K562 (cell line): ENCODE data around the gene TBX6. TPM values are rescaled to one million over a fixed set of nuclear protein-coding genes. Genes with fewer than 3 reads are reported as not detected.
A peak's percentile ranks its signal among the peaks of the same experiment; 100 is the strongest.

Source experiments
- HEY1 ChIP-seq: fragments of 250-450 bp; sonication (Bioruptor Pico); IDR thresholded peaks from 2 replicates; pipeline ENCODE4 v1.5.0; 2020; ENCODE audit warnings: mild to moderate bottlenecking, moderate library complexity, borderline replicate concordance
- MYC ChIP-seq, 2 experiments: fragments of 250-450 bp in 1 of 2; sonication (Bioruptor Pico) in 1 of 2; IDR thresholded peaks; 2 replicates each; pipeline versions ENCODE4 v1.5.1 to v1.6.1; 2012 to 2021; ENCODE audit warnings: low read depth in 2 of 2, borderline replicate concordance in 1 of 2, improper control_type of control experiment in 1 of 2, low read length in 1 of 2, mild to moderate bottlenecking in 1 of 2, moderate library complexity in 1 of 2
- MYNN ChIP-seq, 2 experiments: sonication (generic); formaldehyde crosslinking in 1 of 2; IDR thresholded peaks; 2 replicates each; pipeline versions ENCODE4 v1.5.0 to v1.6.1; 2016 to 2020; ENCODE audit warnings: antibody characterized with exemption in 1 of 2, missing genetic modification reagents in 1 of 2
- NRF1 ChIP-seq, 2 experiments: fragments of 450-650 bp; IDR thresholded peaks in 1 of 2; conservative IDR thresholded peaks in 1 of 2; 2 replicates each; pipeline ENCODE4 v1.6.1; 2014; ENCODE audit warnings: mild to moderate bottlenecking in 2 of 2
- RBBP5 ChIP-seq: fragments of 200-600 bp; sonication (generic); IDR thresholded peaks from 2 replicates; pipeline ENCODE4 v1.6.1; 2012; ENCODE audit warnings: borderline replicate concordance, mild to moderate bottlenecking, low read length, control low read depth, inconsistent platforms; ENCODE audit not compliant: insufficient read depth, poor library complexity, severe bottlenecking
- SAFB2 ChIP-seq: fragments of 200-400 bp; formaldehyde crosslinking; IDR thresholded peaks from 2 replicates; pipeline ENCODE4 v1.6.1; 2018; ENCODE audit warnings: borderline replicate concordance, low read length, low read depth, moderate library complexity; ENCODE audit not compliant: severe bottlenecking
- SNIP1 ChIP-seq: fragments of 450-650 bp; IDR thresholded peaks from 2 replicates; pipeline ENCODE4 v1.7.1; 2017; ENCODE audit warnings: low read depth, mild to moderate bottlenecking
- SP1 ChIP-seq: sonication (generic); formaldehyde crosslinking; IDR thresholded peaks from 2 replicates; pipeline ENCODE4 v1.8.1; 2022; ENCODE audit warnings: mild to moderate bottlenecking, missing genetic modification reagents
- TAF7 ChIP-seq: fragments of 450-650 bp; IDR thresholded peaks from 2 replicates; pipeline ENCODE4 v1.6.1; 2016; ENCODE audit warnings: missing genetic modification characterization, missing compliant biosample characterization
- TCF7 ChIP-seq: sonication (generic); IDR thresholded peaks from 2 replicates; pipeline ENCODE4 v1.6.1; 2016; ENCODE audit warnings: antibody characterized with exemption, borderline replicate concordance
- TEAD1 ChIP-seq, 2 experiments: fragments of 450-650 bp in 1 of 2; sonication (generic) in 1 of 2; formaldehyde crosslinking; IDR thresholded peaks; 2 replicates each; pipeline versions ENCODE4 v1.4.0 to v1.8.0; 2020 to 2022; ENCODE audit warnings: mild to moderate bottlenecking in 2 of 2, missing genetic modification reagents in 1 of 2
- YBX1 ChIP-seq: fragments of 450-650 bp; IDR thresholded peaks from 2 replicates; pipeline ENCODE4 v1.7.1; 2016; ENCODE audit warnings: mild to moderate bottlenecking
- ZNF175 ChIP-seq: fragments of 200-800 bp; sonication (Bioruptor generic); IDR thresholded peaks from 2 replicates; pipeline ENCODE4 v1.6.1; 2016; ENCODE audit warnings: low read depth, mild to moderate bottlenecking, missing genetic modification characterization, missing compliant biosample characterization
- ZNF212 ChIP-seq: fragments of 450-650 bp; formaldehyde crosslinking; IDR thresholded peaks from 2 replicates; pipeline ENCODE4 v1.4.0; 2020; ENCODE audit warnings: mild to moderate bottlenecking
- ZNF3 ChIP-seq: fragments of 250-450 bp; sonication (Bioruptor Pico); IDR thresholded peaks from 2 replicates; pipeline ENCODE4 v1.5.0; 2021; ENCODE audit warnings: mild to moderate bottlenecking, moderate library complexity
- polyA plus RNA-seq, 8 experiments: library from polyadenylated mRNA; depleted of rRNA in 4 of 8; stranded (reverse) in 5 of 8; unstranded in 3 of 8; fragments of >200 nt; fragmentation: Nextera tagmentation in 2 of 8; fragmentation: Illumina TruSeq in 1 of 8; extraction: Ambion mirVana in 2 of 8; extraction: Trizol in 1 of 8; gene quantifications; 2 replicates each; pipeline versions ENCODE4 v1.2.1 to v1.2.3, GENCODE V29; 2011 to 2014; ENCODE audit warnings: inconsistent platforms in 1 of 8, missing spikeins in 1 of 8
- total RNA-seq, 7 experiments: library from RNA; depleted of rRNA in 6 of 7; stranded (reverse); fragments of >200 nt in 6 of 7; fragmentation: Illumina TruSeq in 2 of 7; extraction: Trizol in 2 of 7; gene quantifications; 2 replicates each; pipeline versions ENCODE4 v1.2.1 to v1.2.3, GENCODE V29; 2011 to 2021; ENCODE audit warnings: low replicate concordance in 1 of 7
- TF ChIP-seq, protein P1 (sequence below), 2 experiments: IDR thresholded peaks in 1 of 2; conservative IDR thresholded peaks in 1 of 2; 2 replicates each; pipeline ENCODE4 v1.6.1; 2016; ENCODE audit warnings: low read depth in 2 of 2, mild to moderate bottlenecking in 1 of 2, missing compliant biosample characterization in 1 of 2, missing genetic modification characterization in 1 of 2, moderate library complexity in 1 of 2
- TF ChIP-seq, protein P2 (sequence below): fragments of 450-650 bp; formaldehyde crosslinking; IDR thresholded peaks from 2 replicates; pipeline ENCODE4 v1.4.0; 2020; ENCODE audit warnings: mild to moderate bottlenecking, mixed read lengths
- TF ChIP-seq, protein P3 (sequence below): IDR thresholded peaks from 2 replicates; pipeline ENCODE4 v1.6.1; 2014; ENCODE audit warnings: antibody characterized with exemption
- TF ChIP-seq, protein P4 (sequence below), 2 experiments: fragments of 450-650 bp; conservative IDR thresholded peaks; 2 replicates each; pipeline ENCODE4 v1.6.1; 2017; ENCODE audit warnings: mild to moderate bottlenecking in 2 of 2, moderate library complexity in 2 of 2

TBX6 gene
- total and polyA plus RNA-seq, 9 of the 15 experiments (the other 6 are each of a cell fraction or from before 2014, with no cell fraction given): 0.07 to 0.58 (median 0.11) TPM; not detected in 2

DNA sequence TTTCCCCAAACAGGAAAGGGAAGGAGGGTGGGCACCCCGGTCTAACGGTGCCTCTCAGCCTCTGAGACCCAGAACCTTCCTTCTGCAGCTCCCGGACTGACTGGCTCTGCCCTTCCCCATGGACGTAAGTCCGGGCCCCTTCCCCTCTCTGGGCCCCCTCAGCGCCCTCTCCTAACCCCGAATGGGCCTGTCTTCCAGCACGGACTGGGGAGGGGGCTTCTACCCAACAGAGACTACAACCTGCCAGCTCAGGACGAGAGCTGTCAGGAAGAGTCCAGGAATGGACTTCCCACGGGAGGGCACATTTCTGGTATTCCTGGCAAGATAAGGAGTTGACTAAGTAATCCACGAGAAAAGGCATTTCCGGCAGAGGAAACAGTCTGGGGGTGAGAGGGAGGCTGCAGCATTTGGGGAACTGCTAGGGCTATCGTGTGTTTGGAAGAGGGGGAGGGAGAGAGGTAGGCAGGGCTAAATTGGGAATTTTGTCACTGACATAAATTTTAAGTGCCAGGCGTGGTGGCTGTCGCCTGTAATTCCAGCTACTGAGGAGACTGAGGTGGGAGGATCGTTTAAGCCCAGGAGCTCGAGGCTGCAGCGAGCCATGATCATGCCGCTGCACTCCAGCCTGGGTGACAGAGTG, 38.2 kb downstream of the TBX6 start (continued):
- TF ChIP-seq SAFB2 (no peak), TCF7 (no peak), ZNF175 (no peak), TEAD1 (CRISPR knock-in tag; IDR thresholded peaks at IDR 0.05) (no peak), TAF7 (0 out of 2 replicates have a peak, but pooled peaks have one; percentile 17), SNIP1 (no peak), MYC (IDR thresholded peaks at IDR 0.05; ENCODE audit: low read depth, low read length) (no peak), MYC (CRISPR knock-in tag; IDR thresholded peaks at IDR 0.05; ENCODE audit: borderline replicate concordance, low read depth) (0 out of 2 replicates have a peak, but pooled peaks have one; percentile 3), NRF1 (conservative IDR thresholded peaks at IDR 0.05 in 1 of 2, IDR thresholded peaks at IDR 0.05 in 1 of 2) (no peak), RBBP5 (peak; percentile 40), SP1 (CRISPR knock-in tag) (peak; percentile 20; the same call in 1 of the 2 replicates), HEY1 (CRISPR knock-in tag) (no peak), ZNF212 (CRISPR knock-in tag) (no peak), MYNN (IDR thresholded peaks at IDR 0.05) (no peak), MYNN (CRISPR knock-in tag; IDR thresholded peaks at IDR 0.05) (no peak), YBX1 (no peak), ZNF3 (CRISPR knock-in tag) (no peak)
- TF ChIP-seq, protein P1, sequence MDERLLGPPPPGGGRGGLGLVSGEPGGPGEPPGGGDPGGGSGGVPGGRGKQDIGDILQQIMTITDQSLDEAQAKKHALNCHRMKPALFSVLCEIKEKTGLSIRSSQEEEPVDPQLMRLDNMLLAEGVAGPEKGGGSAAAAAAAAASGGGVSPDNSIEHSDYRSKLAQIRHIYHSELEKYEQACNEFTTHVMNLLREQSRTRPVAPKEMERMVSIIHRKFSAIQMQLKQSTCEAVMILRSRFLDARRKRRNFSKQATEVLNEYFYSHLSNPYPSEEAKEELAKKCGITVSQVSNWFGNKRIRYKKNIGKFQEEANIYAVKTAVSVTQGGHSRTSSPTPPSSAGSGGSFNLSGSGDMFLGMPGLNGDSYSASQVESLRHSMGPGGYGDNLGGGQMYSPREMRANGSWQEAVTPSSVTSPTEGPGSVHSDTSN (CRISPR knock-in tag; IDR thresholded peaks at IDR 0.05; ENCODE audit: low read depth): no peak
- TF ChIP-seq, protein P1 (tag; conservative IDR thresholded peaks at IDR 0.05; ENCODE audit: low read depth): 0 out of 2 replicates have a peak, but pooled peaks have one; percentile 11
- TF ChIP-seq, protein P2, sequence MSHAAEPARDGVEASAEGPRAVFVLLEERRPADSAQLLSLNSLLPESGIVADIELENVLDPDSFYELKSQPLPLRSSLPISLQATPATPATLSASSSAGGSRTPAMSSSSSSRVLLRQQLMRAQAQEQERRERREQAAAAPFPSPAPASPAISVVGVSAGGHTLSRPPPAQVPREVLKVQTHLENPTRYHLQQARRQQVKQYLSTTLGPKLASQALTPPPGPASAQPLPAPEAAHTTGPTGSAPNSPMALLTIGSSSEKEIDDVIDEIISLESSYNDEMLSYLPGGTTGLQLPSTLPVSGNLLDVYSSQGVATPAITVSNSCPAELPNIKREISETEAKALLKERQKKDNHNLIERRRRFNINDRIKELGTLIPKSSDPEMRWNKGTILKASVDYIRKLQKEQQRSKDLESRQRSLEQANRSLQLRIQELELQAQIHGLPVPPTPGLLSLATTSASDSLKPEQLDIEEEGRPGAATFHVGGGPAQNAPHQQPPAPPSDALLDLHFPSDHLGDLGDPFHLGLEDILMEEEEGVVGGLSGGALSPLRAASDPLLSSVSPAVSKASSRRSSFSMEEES (CRISPR knock-in tag): no peak
- TF ChIP-seq, protein P3, sequence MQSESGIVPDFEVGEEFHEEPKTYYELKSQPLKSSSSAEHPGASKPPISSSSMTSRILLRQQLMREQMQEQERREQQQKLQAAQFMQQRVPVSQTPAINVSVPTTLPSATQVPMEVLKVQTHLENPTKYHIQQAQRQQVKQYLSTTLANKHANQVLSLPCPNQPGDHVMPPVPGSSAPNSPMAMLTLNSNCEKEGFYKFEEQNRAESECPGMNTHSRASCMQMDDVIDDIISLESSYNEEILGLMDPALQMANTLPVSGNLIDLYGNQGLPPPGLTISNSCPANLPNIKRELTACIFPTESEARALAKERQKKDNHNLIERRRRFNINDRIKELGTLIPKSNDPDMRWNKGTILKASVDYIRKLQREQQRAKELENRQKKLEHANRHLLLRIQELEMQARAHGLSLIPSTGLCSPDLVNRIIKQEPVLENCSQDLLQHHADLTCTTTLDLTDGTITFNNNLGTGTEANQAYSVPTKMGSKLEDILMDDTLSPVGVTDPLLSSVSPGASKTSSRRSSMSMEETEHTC: no peak
- TF ChIP-seq, protein P4, sequence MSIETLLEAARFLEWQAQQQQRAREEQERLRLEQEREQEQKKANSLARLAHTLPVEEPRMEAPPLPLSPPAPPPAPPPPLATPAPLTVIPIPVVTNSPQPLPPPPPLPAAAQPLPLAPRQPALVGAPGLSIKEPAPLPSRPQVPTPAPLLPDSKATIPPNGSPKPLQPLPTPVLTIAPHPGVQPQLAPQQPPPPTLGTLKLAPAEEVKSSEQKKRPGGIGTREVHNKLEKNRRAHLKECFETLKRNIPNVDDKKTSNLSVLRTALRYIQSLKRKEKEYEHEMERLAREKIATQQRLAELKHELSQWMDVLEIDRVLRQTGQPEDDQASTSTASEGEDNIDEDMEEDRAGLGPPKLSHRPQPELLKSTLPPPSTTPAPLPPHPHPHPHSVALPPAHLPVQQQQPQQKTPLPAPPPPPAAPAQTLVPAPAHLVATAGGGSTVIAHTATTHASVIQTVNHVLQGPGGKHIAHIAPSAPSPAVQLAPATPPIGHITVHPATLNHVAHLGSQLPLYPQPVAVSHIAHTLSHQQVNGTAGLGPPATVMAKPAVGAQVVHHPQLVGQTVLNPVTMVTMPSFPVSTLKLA (conservative IDR thresholded peaks at IDR 0.05): peak in 1 of 2 experiments; percentile 2; a peak in 1 of 4 replicates
